SH-SY5Y (cell line): ENCODE results near the gene NSUN3.

Experiments
- GATA2 ChIP-seq: IDR thresholded peaks from 2 replicates; pipeline ENCODE4 v1.6.1; 2011; ENCODE audit warnings: mild to moderate bottlenecking, low read depth, low read length
- GATA3 ChIP-seq: IDR thresholded peaks from 2 replicates; pipeline ENCODE4 v1.6.1; 2011; ENCODE audit warnings: low read depth, mild to moderate bottlenecking, low read length, moderate library complexity

DNA sequence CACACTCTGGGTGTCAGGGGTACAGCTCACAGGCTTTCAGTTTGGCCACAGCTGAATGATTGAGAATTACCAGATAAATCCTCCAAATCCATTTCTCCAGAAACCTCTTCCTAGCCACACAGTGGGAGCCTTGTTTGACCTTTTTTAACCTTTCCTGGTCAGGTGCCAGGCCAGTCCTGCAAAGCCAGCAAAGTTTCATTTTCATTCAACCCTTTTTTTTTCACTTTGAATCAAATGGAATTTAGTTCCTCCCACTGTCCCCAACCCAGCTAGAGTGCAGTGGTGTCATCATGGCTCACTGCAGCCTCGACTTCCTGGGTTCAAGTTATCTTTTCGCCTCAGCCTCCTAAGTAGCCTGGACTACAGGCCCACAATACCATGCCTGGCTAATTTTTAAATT lies 67.8 kb downstream of the NSUN3 start:
- TF ChIP-seq GATA3 (no peak), GATA2 (no peak)
